ENCODE results near the gene PRM1.

PRM1 gene

DNA sequence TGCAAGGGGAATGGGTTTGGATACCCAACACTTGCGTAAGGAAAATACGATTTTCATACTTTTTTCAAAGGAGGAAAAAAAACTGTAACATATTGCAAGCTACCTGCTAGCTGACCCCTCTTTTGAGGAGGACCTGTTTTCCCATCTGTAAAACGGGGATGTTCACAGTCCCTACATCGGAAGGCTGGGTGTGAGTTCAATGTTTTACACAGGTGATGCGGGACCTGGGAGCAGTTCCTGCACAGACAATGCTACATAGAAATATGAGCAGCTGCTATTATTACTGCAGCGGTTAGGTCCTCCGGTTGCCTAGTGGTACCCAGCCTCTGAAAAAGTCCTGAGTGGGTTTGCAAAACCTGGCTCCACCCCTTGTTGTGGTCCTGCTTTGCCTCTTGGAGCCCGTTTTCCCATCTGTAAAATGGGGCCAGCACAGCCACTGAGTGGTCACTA is 28.6 kb downstream of the PRM1 start:
- Histone ChIP-seq H3K27me3 (peaks cover 43% of the 10 kb centered on the region), H3K4me1 (ENCODE audit: control insufficient read depth in 1 of 2, insufficient read depth in 1 of 2, low read depth in 1 of 2, low read length in 1 of 2) (peaks cover 19 to 21% of the 10 kb centered on the region in 2 experiments), H3K4me3 (ENCODE audit: low read depth in 1 of 2, low read length in 1 of 2) (no peak overlapping the region), H3K27ac (no peak overlapping the region), H3K36me3 (no peaks in the 10 kb centered on the region), H3K9me3 (no peaks in the 10 kb centered on the region)
- TF ChIP-seq, protein P1, sequence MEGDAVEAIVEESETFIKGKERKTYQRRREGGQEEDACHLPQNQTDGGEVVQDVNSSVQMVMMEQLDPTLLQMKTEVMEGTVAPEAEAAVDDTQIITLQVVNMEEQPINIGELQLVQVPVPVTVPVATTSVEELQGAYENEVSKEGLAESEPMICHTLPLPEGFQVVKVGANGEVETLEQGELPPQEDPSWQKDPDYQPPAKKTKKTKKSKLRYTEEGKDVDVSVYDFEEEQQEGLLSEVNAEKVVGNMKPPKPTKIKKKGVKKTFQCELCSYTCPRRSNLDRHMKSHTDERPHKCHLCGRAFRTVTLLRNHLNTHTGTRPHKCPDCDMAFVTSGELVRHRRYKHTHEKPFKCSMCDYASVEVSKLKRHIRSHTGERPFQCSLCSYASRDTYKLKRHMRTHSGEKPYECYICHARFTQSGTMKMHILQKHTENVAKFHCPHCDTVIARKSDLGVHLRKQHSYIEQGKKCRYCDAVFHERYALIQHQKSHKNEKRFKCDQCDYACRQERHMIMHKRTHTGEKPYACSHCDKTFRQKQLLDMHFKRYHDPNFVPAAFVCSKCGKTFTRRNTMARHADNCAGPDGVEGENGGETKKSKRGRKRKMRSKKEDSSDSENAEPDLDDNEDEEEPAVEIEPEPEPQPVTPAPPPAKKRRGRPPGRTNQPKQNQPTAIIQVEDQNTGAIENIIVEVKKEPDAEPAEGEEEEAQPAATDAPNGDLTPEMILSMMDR (IDR thresholded peaks at IDR 0.05) = no peak

DNA sequence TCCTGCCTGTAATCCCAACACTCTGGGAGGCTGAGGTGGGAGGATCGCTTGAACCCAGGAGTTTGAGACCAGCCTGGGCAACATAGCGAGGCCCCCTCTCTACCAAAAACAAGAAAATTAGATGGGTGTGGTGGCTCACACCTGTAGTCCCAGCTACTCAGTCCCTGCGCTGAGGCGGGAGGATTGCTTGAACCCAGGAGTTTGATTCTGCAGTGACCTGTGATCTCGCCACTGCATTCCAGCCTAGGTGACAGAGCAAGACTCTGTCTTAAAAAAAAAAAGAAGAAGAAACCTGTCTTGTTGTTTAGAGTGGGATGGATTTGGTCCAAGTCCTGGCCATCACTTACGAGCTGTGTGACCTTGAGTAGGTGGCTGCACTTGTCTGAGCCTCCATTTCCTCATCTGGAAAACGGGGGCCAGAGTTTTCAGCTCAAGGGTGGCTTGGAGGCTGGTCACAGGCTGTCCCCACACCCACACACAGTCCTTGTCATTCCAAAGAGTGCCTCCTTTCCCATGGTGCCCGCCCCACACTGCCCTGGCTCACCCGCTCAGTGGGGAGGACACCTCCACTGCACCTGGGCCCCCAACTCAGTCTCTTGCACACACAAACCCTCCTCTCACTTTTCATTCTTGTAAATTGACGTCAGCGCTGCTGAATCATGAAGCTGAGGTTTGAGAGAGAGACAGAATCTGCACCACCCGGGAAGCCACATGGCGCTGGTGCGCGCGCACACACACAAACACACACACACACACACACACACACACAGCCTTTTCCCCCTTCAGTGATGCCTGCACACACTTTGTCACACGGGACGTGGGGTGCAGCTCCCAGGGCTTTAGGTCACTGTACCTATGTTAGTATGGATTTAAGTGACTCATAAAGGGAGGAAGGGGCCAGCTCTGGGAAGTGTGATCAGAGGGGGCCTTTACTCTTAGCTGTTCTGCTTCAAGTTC is 29.3 kb downstream of the PRM1 start:
- H3K4me1 ChIP-seq (ENCODE audit: control insufficient read depth in 1 of 2, insufficient read depth in 1 of 2, low read depth in 1 of 2, low read length in 1 of 2) = peaks cover 12 to 13% of the 10 kb centered on the region in 2 experiments
- no peaks in the 10 kb centered on the region for H3K9me3 ChIP-seq
- H3K27me3 ChIP-seq = peaks cover 43% of the 10 kb centered on the region
- H3K36me3 ChIP-seq = no peaks in the 10 kb centered on the region
- H3K4me3 ChIP-seq (ENCODE audit: low read depth in 1 of 2, low read length in 1 of 2) = no peak overlapping the region
- TF ChIP-seq, protein P1 (IDR thresholded peaks at IDR 0.05) = no peak
- H3K27ac ChIP-seq = no peak overlapping the region

DNA sequence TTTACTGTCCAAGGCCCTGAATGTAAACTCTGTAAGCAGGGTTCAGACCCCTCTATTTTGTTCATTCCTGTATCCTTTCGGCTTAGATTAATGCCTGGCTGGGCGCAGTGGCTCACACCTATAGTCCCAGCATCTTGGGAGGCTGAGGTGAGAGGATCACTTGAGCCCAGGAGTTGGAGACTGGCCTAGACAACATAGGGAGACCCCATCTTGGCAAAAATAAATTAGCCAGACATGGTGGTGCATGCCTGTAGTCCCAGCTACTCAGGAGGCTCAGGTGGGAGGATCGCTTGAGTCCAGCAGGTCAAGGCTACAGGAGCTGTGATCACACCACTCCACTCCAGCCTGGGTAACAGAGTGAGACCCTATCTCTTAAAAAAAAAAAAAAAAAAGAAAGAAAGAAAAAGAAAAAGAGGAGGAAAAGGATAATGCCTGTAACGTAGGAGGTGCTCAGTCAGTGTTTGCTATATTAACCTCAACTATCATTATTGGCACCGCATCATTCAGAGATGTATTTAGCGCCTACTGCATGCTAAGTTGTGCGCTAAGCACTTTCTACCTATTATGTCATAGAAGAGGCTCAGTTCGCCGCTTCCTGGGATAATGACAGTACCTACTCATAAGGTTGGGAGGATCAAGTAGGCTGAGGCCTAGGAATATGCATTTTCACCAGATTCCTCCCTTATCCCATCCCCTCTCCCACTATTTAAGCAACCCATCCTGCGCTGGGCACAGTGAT is 30.2 kb downstream of the PRM1 start:
- Histone ChIP-seq H3K4me3 (ENCODE audit: low read depth in 1 of 2, low read length in 1 of 2) (no peak overlapping the region), H3K36me3 (no peaks in the 10 kb centered on the region), H3K27ac (no peak overlapping the region)

DNA sequence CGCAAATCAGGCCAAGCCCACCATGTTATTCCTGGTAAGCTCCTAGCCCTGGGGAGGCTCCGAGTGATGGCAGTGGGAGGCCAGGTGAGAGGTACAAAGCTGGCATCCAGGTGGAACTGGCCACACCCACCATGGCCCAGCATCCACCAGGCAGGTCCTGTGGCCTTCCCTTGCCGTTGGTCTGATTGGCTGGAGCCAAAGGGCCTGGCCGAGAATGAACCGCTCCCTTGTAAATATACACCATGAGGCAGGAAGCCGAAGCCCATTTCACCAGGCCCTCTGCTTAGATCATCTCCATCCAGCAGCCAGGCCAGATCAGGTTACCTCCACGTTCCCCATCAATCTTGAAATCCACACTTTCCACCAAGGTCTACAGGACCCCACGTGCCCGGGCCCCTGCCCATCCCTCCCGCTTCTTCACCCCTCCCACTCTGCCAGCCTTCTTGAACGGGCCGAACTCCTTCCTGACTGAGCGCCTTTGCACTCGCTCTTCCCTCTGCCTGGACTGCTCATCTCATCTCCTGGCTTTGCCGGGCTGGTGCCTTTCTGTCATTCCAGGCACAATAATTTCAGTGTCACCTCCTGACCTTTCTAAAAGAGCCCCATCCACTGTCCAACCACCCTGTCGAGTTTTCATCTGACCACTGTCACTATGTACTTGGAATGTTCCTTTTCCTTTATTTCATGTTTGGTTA is 30.9 kb downstream of the PRM1 start:
- TF ChIP-seq, protein P1 (IDR thresholded peaks at IDR 0.05) = no peak
- H3K9me3 ChIP-seq = no peaks in the 10 kb centered on the region
- H3K27ac ChIP-seq = no peak overlapping the region
- H3K36me3 ChIP-seq = no peaks in the 10 kb centered on the region
- no peak overlapping the region for H3K4me3 ChIP-seq (ENCODE audit: low read depth in 1 of 2, low read length in 1 of 2)
- H3K4me1 ChIP-seq (ENCODE audit: control insufficient read depth in 1 of 2, insufficient read depth in 1 of 2, low read depth in 1 of 2, low read length in 1 of 2) = peaks cover 8 to 9% of the 10 kb centered on the region in 2 experiments
- peaks cover 40% of the 10 kb centered on the region for H3K27me3 ChIP-seq

More for the DNA sequence above, 30.2 kb downstream of the PRM1 start:
- TF ChIP-seq, protein P1 (IDR thresholded peaks at IDR 0.05) = no peak
- peaks cover 43% of the 10 kb centered on the region for H3K27me3 ChIP-seq
- H3K4me1 ChIP-seq (ENCODE audit: control insufficient read depth in 1 of 2, insufficient read depth in 1 of 2, low read depth in 1 of 2, low read length in 1 of 2) = peaks cover 10 to 12% of the 10 kb centered on the region in 2 experiments
- H3K9me3 ChIP-seq = no peaks in the 10 kb centered on the region
